ENCODE measurements around the gene IFNL3.
"Not testable (repeated sequence)": the region's sequence is repeated elsewhere in the genome, so short reads cannot be mapped to it uniquely, and the experiment has no call there.

The IFNL3 gene

GRCh38 chr19:39270036-39270871 is 25.4 kb upstream of the IFNL3 start:
- DNase-seq (ENCODE audit: low read depth), result no peak
- TF ChIP-seq MYC (IDR thresholded peaks at IDR 0.05; ENCODE audit: low read depth, low read length) (no peak), MAX (IDR thresholded peaks at IDR 0.05; ENCODE audit: low read depth, low read length) (no peak), CTCF (IDR thresholded peaks at IDR 0.05; ENCODE audit: low read depth, low read length) (no peak), POLR2A (IDR thresholded peaks at IDR 0.05; ENCODE audit: extremely low read depth, insufficient read length) (no peak)
- no peak overlapping the region for H3K4me3 ChIP-seq (ENCODE audit: low read depth, low read length)

- DNase-seq (ENCODE audit: low read depth); H3K4me3 ChIP-seq (ENCODE audit: low read depth, low read length): not testable (repeated sequence)
Observed at GRCh38 chr19:39269369-39269768, 24.6 kb upstream of the IFNL3 start.

GRCh38 chr19:39268531-39269223 is 23.9 kb upstream of the IFNL3 start:
- not testable (repeated sequence) for DNase-seq (ENCODE audit: low read depth); H3K4me3 ChIP-seq (ENCODE audit: low read depth, low read length)

- H3K4me3 ChIP-seq (ENCODE audit: low read depth, low read length); DNase-seq (ENCODE audit: low read depth): not testable (repeated sequence)
Observed at GRCh38 chr19:39268085-39268484, 23.3 kb upstream of the IFNL3 start, which contains the start of gene IFNL2. Gene IFNL2, plus strand, starts transcription at chr19:39268396. Its CDS starts 173 bp downstream, at chr19:39268569.

- DNase-seq (ENCODE audit: low read depth), result no peak
- no peak overlapping the region for H3K4me3 ChIP-seq (ENCODE audit: low read depth, low read length)
Observed at GRCh38 chr19:39265321-39265916, 20.6 kb upstream of the IFNL3 start.

GRCh38 chr19:39264306-39265290 is 19.8 kb upstream of the IFNL3 start:
- H3K4me3 ChIP-seq (ENCODE audit: low read depth, low read length), result no peak overlapping the region
- TF ChIP-seq MAX (IDR thresholded peaks at IDR 0.05; ENCODE audit: low read depth, low read length) (no peak), POLR2A (IDR thresholded peaks at IDR 0.05; ENCODE audit: extremely low read depth, insufficient read length) (no peak), CTCF (IDR thresholded peaks at IDR 0.05; ENCODE audit: low read depth, low read length) (no peak), MYC (IDR thresholded peaks at IDR 0.05; ENCODE audit: low read depth, low read length) (no peak)
- DNase-seq (ENCODE audit: low read depth), result no peak

More at GRCh38 chr19:39265321-39265916, 20.6 kb upstream of the IFNL3 start:
- no peak for TF ChIP-seq CTCF (IDR thresholded peaks at IDR 0.05; ENCODE audit: low read depth, low read length)
- TF ChIP-seq MAX (IDR thresholded peaks at IDR 0.05; ENCODE audit: low read depth, low read length), result no peak
- no peak for TF ChIP-seq MYC (IDR thresholded peaks at IDR 0.05; ENCODE audit: low read depth, low read length)
- TF ChIP-seq POLR2A (IDR thresholded peaks at IDR 0.05; ENCODE audit: extremely low read depth, insufficient read length), result no peak

GRCh38 chr19:39263912-39264305 is 19.1 kb upstream of the IFNL3 start:
- no peak for TF ChIP-seq CTCF (IDR thresholded peaks at IDR 0.05; ENCODE audit: low read depth, low read length)
- no peak for TF ChIP-seq POLR2A (IDR thresholded peaks at IDR 0.05; ENCODE audit: extremely low read depth, insufficient read length)
- TF ChIP-seq MYC (IDR thresholded peaks at IDR 0.05; ENCODE audit: low read depth, low read length), result no peak
- no peak for TF ChIP-seq MAX (IDR thresholded peaks at IDR 0.05; ENCODE audit: low read depth, low read length)
- DNase-seq (ENCODE audit: low read depth), result no peak
- H3K4me3 ChIP-seq (ENCODE audit: low read depth, low read length), result no peak overlapping the region

Measured in NB4 (cell line).